NB4 (cell line): Measurements from ENCODE around the gene RPS25.
"Not testable (repeated sequence)": the region's sequence is repeated elsewhere in the genome, so short reads cannot be mapped to it uniquely, and the experiment has no call there.

Source experiments
- CTCF ChIP-seq: IDR thresholded peaks from one replicate; pipeline ENCODE4 v1.5.1; 2012; ENCODE audit warnings: low read depth, low read length
- MYC ChIP-seq: IDR thresholded peaks from 2 replicates; pipeline ENCODE4 v1.6.1; 2011; ENCODE audit warnings: low read depth, low read length
- POLR2A ChIP-seq: IDR thresholded peaks from 2 replicates; pipeline ENCODE4 v1.6.1; 2011; ENCODE audit warnings: mild to moderate bottlenecking; ENCODE audit not compliant: insufficient read length; ENCODE audit errors: extremely low read depth

GRCh38 chr11:119039471-119039870, 21.3 kb upstream of the RPS25 start:
- not testable (repeated sequence) for TF ChIP-seq POLR2A, CTCF, MYC
